SK-N-MC (cell line): ENCODE measurements around the gene DPYD.

Experiments
- EZH2 ChIP-seq: fragments of 200-600 bp; sonication (generic); IDR thresholded peaks from one replicate; pipeline ENCODE4 v1.6.1; 2017; ENCODE audit warnings: antibody characterized with exemption
- FOXP2 ChIP-seq: optimal IDR thresholded peaks from 2 replicates; pipeline ENCODE3; 2011; ENCODE audit warnings: mild to moderate bottlenecking, moderate library complexity; ENCODE audit not compliant: insufficient read depth; ENCODE audit errors: extremely low read length, control extremely low read depth

- no peak for TF ChIP-seq FOXP2
- TF ChIP-seq EZH2, result no peak
These were observed 453.4 kb downstream of the DPYD start for GRCh38 chr1:97467445-97467844.
